Caco-2 (cell line): Measurements from ENCODE around the gene PLEKHG5. TPM values are rescaled to one million over a fixed set of nuclear protein-coding genes. Genes with fewer than 3 reads are reported as not detected.
A peak's percentile ranks its signal among the peaks of the same experiment; 100 is the strongest.

Experiments
- BruUV-seq: library from RNA; stranded (reverse); fragments of 400-500 nt; replicated peaks from 2 replicates; lab custom pipeline; 2021; lab: Mats Ljungman, UMichigan
- CTCF ChIA-PET: fragments of 300-600 bp; sonication (Branson Sonifier 250); formaldehyde crosslinking; loops from one replicate; lab custom pipeline; 2022; ENCODE audit warnings: antibody characterized with exemption; lab: Charles Lee
- POLR2A ChIA-PET: fragments of 300-600 bp; sonication (Branson Sonifier 250); formaldehyde crosslinking; loops from one replicate; lab custom pipeline; 2022; ENCODE audit warnings: antibody characterized with exemption; lab: Charles Lee
- DNase-seq, 2 experiments: peaks; one replicate each; pipeline versions ENCODE4 v3.0.0 to v3.0.0-alpha.2; 2020 to 2022
- H3K27me3 ChIP-seq: replicated peaks from 2 replicates; pipeline ENCODE4 v1.6.0; 2011; ENCODE audit warnings: low read length; ENCODE audit not compliant: control insufficient read depth, insufficient read depth
- H3K36me3 ChIP-seq: 2 replicates; pipeline ENCODE4 v1.5.1; 2011; ENCODE audit warnings: low read length; ENCODE audit not compliant: control insufficient read depth, insufficient read depth
- H3K4me1 ChIP-seq: fragments of 250-450 bp; sonication (Bioruptor Pico); 2 replicates; pipeline ENCODE4 v1.5.1; 2020; ENCODE audit warnings: mild to moderate bottlenecking
- H3K4me3 ChIP-seq: 2 replicates; pipeline ENCODE4 v1.5.1; 2011; ENCODE audit warnings: low read depth, mild to moderate bottlenecking, control low read depth, low read length
- H3K9me3 ChIP-seq: fragments of 250-450 bp; sonication (Bioruptor Pico); 2 replicates; pipeline ENCODE4 v1.5.1; 2020; ENCODE audit warnings: mild to moderate bottlenecking, moderate library complexity
- H3K27ac Mint-ChIP-seq: one replicate; pipeline ENCODE4 v1.8.0; 2022; ENCODE audit warnings: mixed read lengths; ENCODE audit not compliant: unreplicated experiment
- H3K27me3 Mint-ChIP-seq: one replicate; pipeline ENCODE4 v1.8.0; 2022; ENCODE audit warnings: mixed read lengths; ENCODE audit not compliant: insufficient read depth, unreplicated experiment
- H3K36me3 Mint-ChIP-seq: one replicate; pipeline ENCODE4 v1.8.0; 2022; ENCODE audit warnings: mild to moderate bottlenecking, mixed read lengths; ENCODE audit not compliant: insufficient read depth, unreplicated experiment
- H3K4me1 Mint-ChIP-seq: one replicate; pipeline ENCODE4 v1.8.0; 2022; ENCODE audit warnings: low read depth, mixed read lengths; ENCODE audit not compliant: unreplicated experiment
- H3K4me3 Mint-ChIP-seq: one replicate; pipeline ENCODE4 v1.8.0; 2022; ENCODE audit warnings: mild to moderate bottlenecking, moderate library complexity, mixed read lengths; ENCODE audit not compliant: unreplicated experiment
- H3K9me3 Mint-ChIP-seq: one replicate; pipeline ENCODE4 v1.8.0; 2022; ENCODE audit warnings: mixed read lengths; ENCODE audit not compliant: unreplicated experiment
- CTCF ChIP-seq, 2 experiments: fragments of 200-600 bp in 1 of 2; IDR thresholded peaks; 1 replicate in 1 of 2; 2 replicates in 1 of 2; pipeline versions ENCODE4 v1.5.1 to v1.8.0; 2011 to 2022; ENCODE audit warnings: antibody characterized with exemption in 1 of 2, control low read depth in 1 of 2, inconsistent platforms in 1 of 2, low read depth in 1 of 2, low read length in 1 of 2, mild to moderate bottlenecking in 1 of 2, moderate library complexity in 1 of 2; ENCODE audit not compliant: insufficient read depth in 1 of 2, severe bottlenecking in 1 of 2, unreplicated experiment in 1 of 2
- intact Hi-C: fragments of 100-400 bp; cut with micrococcal nuclease; formaldehyde crosslinking; loops from one replicate; pipeline ENCODE4 v1.10.0; 2022; ENCODE audit not compliant: unreplicated experiment
- total RNA-seq: library from RNA; stranded (reverse); gene quantifications from 2 replicates; pipeline ENCODE4 v1.2.3, GENCODE V29; 2022

PLEKHG5 gene
- total RNA-seq, 1 experiment from 2014 or later, result 12.2 TPM

DNA sequence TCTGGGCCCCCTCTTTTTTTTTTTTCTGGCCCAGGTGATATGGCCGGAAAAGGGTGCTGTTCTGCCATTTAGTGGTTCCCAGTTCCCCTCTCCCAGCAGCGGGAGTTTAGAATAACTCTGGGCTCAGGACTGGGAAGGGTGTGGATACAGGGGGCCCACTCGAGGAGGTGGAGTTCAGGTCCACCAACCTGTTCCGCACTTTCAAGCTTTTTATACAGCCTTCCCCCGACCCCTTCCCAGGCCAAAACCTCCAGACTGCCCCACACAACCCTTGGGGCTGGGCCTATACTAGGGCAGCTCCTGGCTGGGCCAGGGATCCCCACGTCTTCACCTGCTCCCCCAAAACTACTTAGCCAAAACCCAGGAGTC is 402 bp downstream of the PLEKHG5 start:
- peaks cover 10% of the 10 kb centered on the region; the same call in 1 of the 2 replicates for H3K4me1 ChIP-seq
- Mint-ChIP-seq H3K9me3 (no peaks in the 10 kb centered on the region), H3K4me1 (peaks cover 9% of the 10 kb centered on the region), H3K27ac (peak overlapping the region; percentile 84), H3K36me3 (no peaks in the 10 kb centered on the region), H3K4me3 (peak overlapping the region; percentile 88), H3K27me3 (no peaks in the 10 kb centered on the region)
- TSS peak; percentile 70 for BruUV-seq
- DNase-seq, result no peak
- intact Hi-C loops, result loop anchor here (5.0 to 10.0 kb wide), 2 partner anchors 114 to 244 kb away; partner anchors contain the start of gene KLHL21
- POLR2A ChIA-PET, result no interaction called here
- H3K4me3 ChIP-seq, result peak overlapping the region; percentile 53
- no peaks in the 10 kb centered on the region for H3K36me3 ChIP-seq
- CTCF ChIA-PET, result interaction anchor here (0.6 to 3.2 kb wide), 3 partner anchors 68 to 246 kb away, joined by 3 to 16 read pairs (median 3); partner anchors contain the start of gene HES2
- no peaks in the 10 kb centered on the region for H3K9me3 ChIP-seq
- no peak for TF ChIP-seq CTCF (IDR thresholded peaks at IDR 0.05; ENCODE audit: insufficient read depth in 1 of 2, low read depth in 1 of 2, low read length in 1 of 2, severe bottlenecking in 1 of 2, unreplicated experiment in 1 of 2)
- H3K27me3 ChIP-seq, result no peaks in the 10 kb centered on the region

DNA sequence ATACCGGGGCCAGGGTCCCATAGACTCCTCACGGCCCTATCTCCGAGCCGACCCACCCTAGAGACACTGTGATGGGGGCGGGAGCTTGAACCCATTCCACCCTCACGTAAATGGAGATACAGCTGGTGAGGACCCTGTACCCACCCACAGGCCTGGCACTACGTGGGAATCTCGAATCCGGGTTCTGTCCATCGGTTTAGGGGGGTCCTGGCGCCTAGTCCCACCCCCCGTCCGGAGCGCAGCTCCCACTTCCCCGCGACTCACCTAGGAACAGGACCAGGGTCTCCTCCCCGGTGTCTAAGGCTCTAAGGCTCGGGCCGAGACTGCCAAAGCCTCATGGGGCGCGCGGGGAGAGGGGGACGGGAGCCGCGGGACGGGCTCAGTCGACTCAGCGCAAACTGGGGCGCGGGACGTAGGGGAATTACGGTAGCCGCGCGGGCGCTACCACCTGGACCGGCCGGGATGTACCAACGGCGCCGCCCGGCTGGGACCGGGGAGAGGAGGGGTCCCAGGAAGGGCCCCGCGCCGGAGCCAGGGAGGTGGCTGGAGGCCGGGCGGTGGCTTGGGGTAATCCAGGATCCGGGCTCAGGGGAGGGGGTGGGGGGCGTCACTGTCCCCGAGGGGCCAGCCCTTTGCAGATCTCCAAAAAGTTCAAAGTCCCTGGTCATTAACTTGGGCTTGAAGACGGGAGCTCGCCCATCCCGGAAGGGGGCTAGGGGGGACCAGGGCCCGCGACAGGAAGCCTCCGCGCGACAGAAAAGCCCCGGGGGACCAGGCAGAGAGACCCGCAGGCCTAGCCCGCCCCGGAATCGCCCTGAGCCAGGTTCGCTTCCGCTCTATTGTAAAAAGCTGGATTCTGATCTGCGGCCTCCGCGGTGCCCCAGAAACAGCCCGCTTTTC is 1.0 kb downstream of the PLEKHG5 start:
- BruUV-seq, result no TSS peak
- H3K4me1 Mint-ChIP-seq, result peaks cover 9% of the 10 kb centered on the region
- H3K9me3 Mint-ChIP-seq, result no peaks in the 10 kb centered on the region
- H3K4me3 Mint-ChIP-seq, result peak overlapping the region; percentile 88
- peak in 1 of 2 experiments; percentile 21 for TF ChIP-seq CTCF (IDR thresholded peaks at IDR 0.05; ENCODE audit: insufficient read depth in 1 of 2, low read depth in 1 of 2, low read length in 1 of 2, severe bottlenecking in 1 of 2, unreplicated experiment in 1 of 2)
- peak; percentile 83 to 85 for DNase-seq
- H3K36me3 Mint-ChIP-seq, result no peaks in the 10 kb centered on the region
- ChIA-PET POLR2A (no interaction called here), CTCF (interaction anchor here (0.5 to 3.2 kb wide), 5 partner anchors 15 to 245 kb away, joined by 3 to 16 read pairs (median 3); partner anchors contain the start of gene HES2)
- peak overlapping the region; percentile 53 for H3K4me3 ChIP-seq
- H3K4me1 ChIP-seq, result peaks cover 10% of the 10 kb centered on the region; the same call in 1 of the 2 replicates
- H3K27me3 ChIP-seq, result no peaks in the 10 kb centered on the region
- no peaks in the 10 kb centered on the region for H3K9me3 ChIP-seq
- intact Hi-C loops, result loop anchor here (1.0 to 10.0 kb wide), 3 partner anchors 45 to 243 kb away; partner anchors contain the start of gene KLHL21
- H3K36me3 ChIP-seq, result no peaks in the 10 kb centered on the region
- H3K27me3 Mint-ChIP-seq, result no peaks in the 10 kb centered on the region
- peak overlapping the region; percentile 84 for H3K27ac Mint-ChIP-seq

DNA sequence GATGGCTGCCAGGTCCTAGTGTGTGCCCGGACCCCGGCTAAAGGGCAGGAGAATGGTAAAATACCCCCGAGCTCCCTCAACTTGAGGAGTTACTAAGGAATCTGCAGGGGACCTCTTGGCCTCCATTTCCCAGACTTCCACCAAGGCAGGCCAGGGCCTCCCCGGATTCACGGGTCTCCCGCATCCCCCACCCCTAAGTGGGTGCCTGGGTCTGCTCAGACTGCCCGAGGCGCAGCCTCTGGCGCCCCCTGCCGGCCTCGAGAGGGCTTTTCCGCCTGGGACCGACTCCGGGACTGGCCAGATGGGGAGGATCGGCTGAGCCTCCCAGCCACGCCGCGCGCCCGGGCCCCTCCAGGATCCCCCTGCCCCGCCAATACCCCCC is 1.7 kb downstream of the PLEKHG5 start:
- Mint-ChIP-seq H3K4me3 (peak overlapping the region; percentile 88), H3K4me1 (peaks cover 9% of the 10 kb centered on the region), H3K27me3 (no peaks in the 10 kb centered on the region), H3K9me3 (no peaks in the 10 kb centered on the region), H3K27ac (no peak overlapping the region), H3K36me3 (no peaks in the 10 kb centered on the region)
- POLR2A ChIA-PET, result no interaction called here
- peaks cover 10% of the 10 kb centered on the region; the same call in 1 of the 2 replicates for H3K4me1 ChIP-seq
- no peaks in the 10 kb centered on the region for H3K36me3 ChIP-seq
- intact Hi-C loops, result loop anchor here (1.0 to 10.0 kb wide), 4 partner anchors 44 to 242 kb away; partner anchors contain the start of gene KLHL21
- peak; percentile 87 to 93 for TF ChIP-seq CTCF (IDR thresholded peaks at IDR 0.05; ENCODE audit: insufficient read depth in 1 of 2, low read depth in 1 of 2, low read length in 1 of 2, severe bottlenecking in 1 of 2, unreplicated experiment in 1 of 2)
- H3K9me3 ChIP-seq, result no peaks in the 10 kb centered on the region
- H3K27me3 ChIP-seq, result no peaks in the 10 kb centered on the region
- no TSS peak for BruUV-seq
- peak; percentile 80 to 86 for DNase-seq
- H3K4me3 ChIP-seq, result peak overlapping the region; percentile 53
- CTCF ChIA-PET, result interaction anchor here (0.6 to 3.2 kb wide), 3 partner anchors 18 to 92 kb away, joined by 3 to 16 read pairs (median 3); no protein-coding TSS in a partner anchor
